Ureter (tissue), 1 donor: ENCODE data around the gene TRIM40. TPM values are rescaled to one million over a fixed set of nuclear protein-coding genes. Genes with fewer than 3 reads are reported as not detected.

Experiments used
- DNase-seq: peaks from one replicate; pipeline ENCODE4 v3.0.0-alpha.2; 2020; ENCODE audit warnings: low spot score
- total RNA-seq: library from RNA; stranded (reverse); gene quantifications from one replicate; pipeline ENCODE4 v1.2.4, GENCODE V29; 2023
- donor health status: DM: yes; HTN: yes; CAD: no.

Gene TRIM40
- total RNA-seq, 1 donor from 2014 or later = not detected

DNA sequence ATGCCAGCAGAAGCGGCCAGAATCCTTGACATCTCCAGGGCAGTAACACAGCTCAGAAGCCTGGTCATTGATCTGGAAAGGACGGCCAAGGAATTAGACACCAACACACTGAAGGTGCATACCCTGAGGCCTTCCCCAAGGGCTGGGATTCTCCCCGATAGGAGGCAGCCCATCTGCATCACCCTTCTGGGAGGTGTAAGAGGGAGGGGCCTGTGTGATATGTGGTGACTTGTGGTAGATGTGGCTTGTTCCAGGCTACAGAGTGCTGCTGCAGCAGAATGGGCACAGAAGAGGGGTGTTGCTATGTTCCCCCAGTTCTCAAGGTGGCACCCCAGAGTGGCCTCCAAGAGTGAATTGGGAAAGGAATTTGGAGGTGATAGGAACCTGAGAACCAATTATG, 11.2 kb downstream of the TRIM40 start:
- no peak for DNase-seq

DNA sequence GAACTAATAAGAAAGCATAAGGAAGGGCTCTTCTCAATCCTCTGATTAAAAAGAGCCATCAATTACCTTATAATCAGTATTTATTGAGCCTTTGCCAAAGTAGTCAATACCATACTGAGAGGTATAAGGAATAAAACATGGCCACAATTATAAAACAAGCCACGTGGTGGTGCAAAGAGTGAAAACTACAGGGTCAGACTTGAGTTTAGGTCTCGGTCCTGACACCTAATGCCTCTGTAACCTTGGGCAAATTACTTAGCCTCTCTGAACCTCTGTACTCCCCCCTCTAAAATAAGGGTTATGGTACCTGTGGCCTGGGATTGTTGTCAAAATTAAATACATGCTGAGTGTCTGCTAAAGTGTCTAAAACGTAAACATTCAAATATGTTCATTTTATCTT, 13.3 kb downstream of the TRIM40 start:
- no peak for DNase-seq

DNA sequence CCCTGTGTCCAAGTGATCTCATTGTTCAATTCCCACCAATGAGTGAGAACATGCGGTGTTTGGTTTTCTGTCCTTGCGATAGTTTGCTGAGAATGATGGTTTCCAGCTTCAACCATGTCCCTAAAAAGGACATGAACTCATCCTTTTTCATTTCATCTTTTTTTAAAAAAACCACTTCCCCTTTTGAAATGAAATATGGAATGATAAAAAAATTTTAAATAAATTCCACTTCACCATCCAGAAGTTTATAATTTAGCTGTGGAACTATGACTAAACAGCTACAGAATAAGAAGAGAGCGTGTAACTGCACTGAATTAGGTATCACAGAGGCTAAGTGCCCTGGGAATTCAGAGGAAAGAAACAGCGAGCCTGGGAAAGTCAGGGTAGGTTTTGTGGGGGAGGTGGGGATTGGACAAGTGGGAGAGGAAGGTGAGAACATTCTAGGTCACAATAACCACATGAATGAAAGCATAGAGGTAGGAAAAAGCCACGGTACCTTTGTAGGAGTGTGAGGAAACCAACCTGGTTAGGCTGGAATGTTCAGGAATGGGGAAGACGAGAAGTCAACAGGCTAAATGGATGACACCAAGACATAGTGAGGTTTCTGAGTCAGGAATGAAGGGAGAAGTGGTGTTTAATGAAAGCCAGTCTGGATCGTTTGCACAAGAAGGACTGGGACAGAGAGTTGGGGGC, 14.1 kb downstream of the TRIM40 start:
- no peak for DNase-seq

DNA sequence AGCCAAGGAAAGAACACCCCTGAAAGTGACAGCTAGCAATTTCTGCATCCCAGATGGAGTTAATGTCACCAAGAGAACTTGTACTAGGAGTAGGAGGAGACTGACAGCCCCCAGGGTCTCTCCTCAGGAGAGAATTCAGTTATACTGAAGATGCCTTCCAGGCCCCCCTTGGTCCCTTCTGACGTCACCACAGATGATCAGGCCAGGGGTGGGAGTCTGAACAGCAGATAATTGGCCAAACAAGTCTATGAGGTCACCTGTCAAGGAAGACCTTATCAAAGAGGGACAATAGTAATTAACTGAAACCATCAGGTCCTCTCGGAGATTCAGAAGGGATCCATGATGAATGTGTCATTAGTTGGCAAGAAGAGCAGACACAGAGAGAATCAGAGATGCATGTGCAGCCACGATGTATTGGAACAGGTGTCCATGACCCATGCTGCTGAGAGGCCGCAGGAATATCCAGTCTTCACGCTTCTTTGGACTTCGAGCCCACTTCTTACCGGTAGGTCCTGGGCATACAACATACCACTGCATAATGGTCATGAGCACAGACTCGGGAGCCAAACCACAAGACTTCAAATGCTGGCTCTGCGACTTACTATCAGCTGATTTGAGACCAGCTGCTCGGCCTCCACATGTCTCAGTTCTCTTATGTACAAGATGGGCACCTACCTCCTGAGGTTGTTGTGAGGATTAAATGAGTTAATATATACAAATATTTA, 14.9 kb downstream of the TRIM40 start:
- no peak for DNase-seq

DNA sequence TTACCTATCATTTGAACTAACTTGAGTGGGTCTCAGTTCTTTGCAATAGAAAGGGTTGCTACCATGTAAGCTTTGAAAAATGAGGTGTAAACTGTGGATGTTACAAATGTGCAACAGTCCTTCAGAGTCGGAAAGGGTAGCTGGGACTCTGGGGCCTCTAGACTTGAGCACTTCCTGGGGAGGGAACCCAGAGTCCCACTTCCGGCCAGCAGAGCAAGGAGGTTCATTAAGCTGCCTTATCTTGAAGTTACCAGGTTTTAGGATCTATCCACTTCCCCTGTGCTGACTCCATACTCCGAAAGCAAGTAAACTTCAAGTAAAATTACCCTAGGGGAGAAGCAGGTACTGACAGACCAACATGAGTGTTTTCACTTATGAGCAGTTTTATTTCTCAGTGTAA, 15.6 kb downstream of the TRIM40 start:
- no peak for DNase-seq

- DNase-seq = no peak
Observed at GRCh38 chr6:30152016-30152673, 16.2 kb downstream of the TRIM40 start.

DNA sequence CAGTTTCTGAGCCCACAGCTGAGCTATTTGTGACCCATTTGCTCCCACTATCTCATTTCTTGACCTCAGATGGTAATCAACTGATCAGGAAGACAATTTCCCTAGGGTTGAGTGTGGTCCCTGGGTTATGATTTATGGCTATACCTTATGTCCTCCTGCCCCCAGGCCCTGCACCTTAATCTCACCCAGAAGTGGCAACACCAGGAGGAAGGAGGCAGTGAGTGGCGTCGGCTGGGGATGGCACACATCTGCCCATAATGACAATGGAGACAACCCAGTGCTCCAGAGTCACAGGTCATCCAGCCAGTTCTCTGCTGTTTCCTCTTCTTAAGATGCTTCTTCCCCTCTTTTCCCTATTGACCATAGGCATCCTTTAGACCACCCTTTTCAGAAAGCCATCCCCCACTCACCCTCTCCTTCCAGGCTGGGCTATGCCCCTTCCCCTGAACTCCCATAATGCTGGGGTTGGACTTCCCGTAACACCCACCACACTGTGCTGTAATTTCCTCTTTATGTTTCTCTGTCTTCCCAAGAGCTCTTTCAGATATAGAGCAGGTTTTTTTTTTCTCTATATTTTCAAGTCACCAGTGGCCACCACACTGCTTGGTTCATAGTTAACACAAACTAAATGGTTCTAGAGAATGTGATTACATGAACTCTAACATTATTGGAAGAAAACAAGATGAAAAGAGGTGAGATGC, 17.1 kb downstream of the TRIM40 start:
- DNase-seq = no peak

GRCh38 chr6:30154061-30154460, 18.1 kb downstream of the TRIM40 start:
- no peak for DNase-seq

DNA sequence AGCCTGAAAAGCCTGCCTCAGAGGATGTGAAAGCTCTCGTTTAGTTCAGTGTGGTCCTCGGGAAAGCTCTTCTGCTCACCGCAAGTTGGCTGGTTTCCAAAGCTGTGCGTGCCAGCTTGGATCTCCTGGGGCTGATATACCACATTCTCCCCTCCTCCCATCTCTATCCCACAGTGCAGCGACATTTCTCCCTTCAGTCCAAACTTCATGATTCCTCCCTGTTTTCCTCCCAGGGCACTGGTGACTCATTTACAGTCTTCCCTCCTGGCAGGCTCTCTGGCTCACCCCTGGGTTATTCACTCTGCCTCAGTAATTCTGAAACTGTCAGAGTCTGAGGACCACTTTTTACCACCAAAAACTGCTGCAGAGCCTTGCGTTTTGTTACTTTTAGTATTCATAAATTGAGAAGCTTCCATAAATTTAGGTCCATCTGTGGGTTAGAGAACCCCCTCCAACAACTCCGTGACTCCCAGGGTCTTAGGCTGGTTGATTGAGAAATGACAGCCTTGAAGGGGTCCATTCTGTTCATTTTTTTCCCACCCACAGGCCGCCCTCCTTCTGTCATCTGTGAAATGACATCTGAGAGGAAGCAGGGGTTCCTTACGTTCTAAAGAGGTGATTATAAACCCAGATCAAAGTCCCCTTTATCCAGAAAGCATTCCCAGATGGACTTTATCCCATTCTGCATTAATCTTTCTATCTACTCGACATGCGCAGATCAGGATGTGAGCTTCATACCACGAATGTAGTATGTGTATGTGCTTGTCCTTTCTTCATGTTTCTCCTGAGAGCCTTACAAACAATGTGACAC, 19.0 kb downstream of the TRIM40 start:
- no peak for DNase-seq

DNA sequence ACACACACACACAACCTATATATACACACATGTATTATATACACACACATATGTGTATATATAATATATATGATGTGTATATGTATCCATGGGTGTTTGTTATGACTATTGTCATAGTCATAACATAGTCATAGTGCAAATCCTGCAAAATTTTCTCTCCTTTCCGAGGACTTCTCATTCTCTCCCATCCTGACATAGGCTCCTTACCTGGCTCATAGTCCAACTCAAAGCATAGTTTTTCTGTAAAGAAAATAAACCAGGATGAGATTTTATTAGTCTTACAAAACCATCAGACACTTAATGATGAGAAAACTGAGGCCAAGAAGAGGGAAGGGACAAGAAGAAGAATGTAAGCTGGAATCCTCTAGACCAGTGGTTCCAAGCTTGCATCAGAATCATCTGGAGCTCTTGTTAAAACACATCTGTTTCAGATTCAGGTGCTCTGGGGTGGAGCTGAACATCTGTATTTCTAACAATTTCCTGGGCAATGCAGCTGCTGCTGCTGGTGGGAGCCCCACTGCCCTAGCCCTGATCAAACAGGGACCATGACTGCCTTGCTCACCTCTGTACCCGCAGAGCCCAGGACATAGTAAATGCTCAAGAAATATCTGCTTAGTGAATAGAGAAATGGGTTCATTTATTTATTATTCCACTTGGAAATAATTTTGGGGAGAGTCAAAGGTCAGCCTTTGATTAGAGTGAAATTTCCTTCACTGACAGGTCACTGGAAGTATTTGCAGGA, 19.8 kb downstream of the TRIM40 start:
- DNase-seq = no peak

DNA sequence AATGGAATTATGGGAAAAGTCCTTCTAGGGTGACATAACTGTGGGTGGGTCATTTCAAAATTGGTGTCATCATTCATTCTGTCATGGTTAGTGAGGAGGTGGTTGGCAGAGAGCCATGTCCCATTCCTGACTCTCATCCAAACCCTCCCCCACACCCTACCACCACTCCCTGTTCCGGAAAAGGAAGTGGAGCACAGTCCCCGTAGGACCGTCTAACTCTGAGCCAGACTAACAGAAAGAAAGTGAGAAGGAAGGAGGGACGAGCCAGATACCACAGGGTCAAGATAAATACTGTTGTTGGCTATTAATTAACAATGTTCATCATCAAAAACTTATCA, 20.3 kb downstream of the TRIM40 start:
- DNase-seq = no peak

DNA sequence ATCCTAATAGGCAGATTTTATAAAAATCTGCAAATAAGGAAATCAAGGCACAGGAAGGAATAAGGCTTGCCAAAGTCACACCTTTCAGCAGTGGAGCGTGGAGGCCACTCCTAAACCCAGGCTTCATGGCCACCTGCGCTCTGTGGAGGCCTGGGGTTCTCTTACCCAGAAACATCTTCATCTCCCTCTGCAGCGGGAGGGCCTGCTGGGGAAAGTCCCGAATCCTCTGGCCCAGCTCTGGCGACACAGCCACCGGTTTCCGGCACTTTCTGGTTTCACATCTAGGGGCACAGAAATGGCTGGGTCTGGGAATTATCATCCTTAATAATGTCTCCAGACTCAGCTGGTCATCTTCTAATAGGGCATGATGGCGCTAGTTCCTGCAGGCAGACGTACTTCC, 20.8 kb downstream of the TRIM40 start:
- no peak for DNase-seq

DNA sequence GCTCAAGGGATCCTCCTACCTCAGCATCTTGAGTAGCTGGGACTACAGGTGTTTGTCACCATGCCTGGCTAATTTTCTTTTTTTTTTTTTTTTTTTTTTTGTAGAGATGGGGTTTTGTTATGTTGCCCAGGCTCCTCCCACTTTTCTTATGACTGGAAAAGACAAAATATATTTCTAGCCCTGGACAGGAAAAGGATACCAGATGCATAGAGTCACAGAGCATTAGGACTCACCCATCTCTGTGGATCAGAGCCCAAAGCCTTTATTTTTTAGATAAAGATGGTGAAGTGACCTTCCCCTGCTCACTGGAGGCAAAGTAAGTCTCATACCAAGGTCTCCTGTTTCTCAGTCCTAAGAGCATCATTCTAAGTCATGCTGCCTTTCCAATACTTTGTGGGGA, 21.6 kb downstream of the TRIM40 start:
- no peak for DNase-seq

GRCh38 chr6:30157999-30158398, 22.1 kb downstream of the TRIM40 start:
- DNase-seq = no peak

DNA sequence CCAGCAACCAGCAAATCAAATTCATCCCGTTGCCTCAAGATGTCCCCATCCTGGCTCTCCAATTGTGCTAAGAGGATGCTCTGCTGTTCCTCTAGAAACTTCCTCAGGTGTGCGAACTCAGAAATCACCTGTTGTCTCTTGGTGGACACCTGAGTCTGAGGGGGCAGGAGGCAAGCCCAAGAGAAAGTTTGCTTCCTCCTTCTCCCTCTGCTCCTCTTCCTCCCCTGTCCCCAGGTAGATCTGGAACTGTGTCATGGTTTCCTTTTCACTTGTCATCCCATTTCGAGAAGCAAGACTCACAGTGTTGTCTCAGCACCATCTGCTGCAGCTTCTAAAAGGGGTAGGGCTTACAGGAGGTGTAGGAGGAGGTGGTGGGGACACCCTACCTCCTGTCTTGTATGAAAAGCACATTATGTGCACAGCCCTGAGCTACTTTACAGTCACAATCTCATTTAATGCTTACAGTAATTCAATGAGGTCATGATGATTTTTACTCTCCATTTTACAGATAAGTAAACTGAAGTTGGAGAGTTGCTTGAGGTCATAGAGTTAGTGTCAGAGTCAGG, 22.6 kb downstream of the TRIM40 start:
- no peak for DNase-seq

DNA sequence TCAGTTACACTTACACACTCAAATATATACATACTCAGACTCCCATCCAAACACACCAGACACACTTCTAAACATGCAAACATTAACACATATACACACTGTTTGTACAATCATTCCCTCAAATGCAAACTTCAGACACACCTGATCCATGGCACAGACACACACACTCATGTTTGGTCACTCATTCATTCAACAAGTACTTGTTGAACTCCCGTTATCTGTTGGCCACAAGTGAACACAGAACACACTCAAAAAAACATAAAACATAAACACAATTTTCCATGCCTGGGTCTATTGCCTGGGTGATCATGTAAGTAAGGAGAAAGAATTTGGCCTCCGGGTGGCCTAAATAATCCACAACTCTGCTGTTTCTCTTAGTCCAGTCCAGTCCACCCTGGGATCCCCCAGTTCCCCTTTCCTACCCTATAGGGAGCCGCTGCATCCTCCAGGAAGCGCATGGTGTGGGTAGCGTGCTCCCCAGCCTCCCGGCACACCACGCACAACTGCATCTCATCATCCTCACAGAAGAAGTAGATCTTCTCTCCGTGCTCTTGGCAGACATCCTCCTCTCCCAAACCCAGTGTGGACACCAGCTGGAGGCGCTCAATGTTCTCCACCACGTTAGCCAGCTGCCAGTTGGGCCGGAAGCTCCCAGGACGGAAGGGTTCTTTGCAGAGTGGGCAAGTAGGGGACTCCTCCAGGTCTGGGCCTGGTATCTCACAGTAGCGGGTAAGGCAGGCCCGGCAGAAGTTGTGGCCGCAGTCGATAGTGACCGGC, 24.3 kb downstream of the TRIM40 start:
- DNase-seq = no peak

- DNase-seq = no peak
Observed at GRCh38 chr6:30160785-30161531, 25.0 kb downstream of the TRIM40 start, which contains the start of gene TRIM10. TSS of gene TRIM10 (minus strand) at chr6:30161211. CDS start at chr6:30160858, 353 bp downstream.

- no peak for DNase-seq
Observed at GRCh38 chr6:30162265-30163089, 26.5 kb downstream of the TRIM40 start.
